MM.1S (cell line): ENCODE results near the gene CLSTN1.

ENCODE experiments used
- DNase-seq: peaks from one replicate; pipeline ENCODE4 v3.0.0-alpha.2; 2015
- H2AFZ ChIP-seq: fragments of 300-600 bp; sonication (generic); 2 replicates; pipeline ENCODE4 v1.6.0; 2016; ENCODE audit warnings: antibody characterized with exemption, low read length
- H3F3A ChIP-seq: fragments of 300-600 bp; sonication (generic); 2 replicates; pipeline ENCODE4 v1.6.1; 2016; ENCODE audit warnings: mild to moderate bottlenecking, antibody characterized with exemption, low read length, moderate library complexity, mixed read lengths; ENCODE audit not compliant: insufficient read depth
- H3K27ac ChIP-seq: fragments of 300-600 bp; sonication (generic); 2 replicates; pipeline ENCODE4 v1.5.1; 2016; ENCODE audit warnings: mild to moderate bottlenecking, low read length
- H3K27me3 ChIP-seq: fragments of 300-600 bp; sonication (generic); replicated peaks from 2 replicates; pipeline ENCODE4 v1.6.0; 2016; ENCODE audit warnings: low read length; ENCODE audit not compliant: insufficient read depth
- H3K36me3 ChIP-seq: fragments of 300-600 bp; sonication (generic); replicated peaks from 2 replicates; pipeline ENCODE4 v1.6.1; 2016; ENCODE audit warnings: mild to moderate bottlenecking, low read length, mixed read lengths; ENCODE audit not compliant: insufficient read depth
- H3K4me1 ChIP-seq: fragments of 300-600 bp; sonication (generic); 2 replicates; pipeline ENCODE4 v1.6.1; 2016; ENCODE audit warnings: low read length, mixed read lengths
- H3K4me2 ChIP-seq: fragments of 300-600 bp; sonication (generic); 2 replicates; pipeline ENCODE4 v1.6.0; 2016; ENCODE audit warnings: low read depth, low read length
- H3K4me3 ChIP-seq: fragments of 300-600 bp; sonication (generic); 2 replicates; pipeline ENCODE4 v1.5.1; 2016; ENCODE audit warnings: low read length, mixed read lengths
- H3K79me2 ChIP-seq: fragments of 300-600 bp; sonication (generic); 2 replicates; pipeline ENCODE4 v1.6.1; 2016; ENCODE audit warnings: mixed run types, low read length, mixed read lengths
- H3K9ac ChIP-seq: fragments of 300-600 bp; sonication (generic); 2 replicates; pipeline ENCODE4 v1.6.1; 2016; ENCODE audit warnings: low read length, mixed read lengths
- H3K9me2 ChIP-seq: fragments of 300-600 bp; sonication (generic); replicated peaks from 2 replicates; pipeline ENCODE4 v1.6.1; 2016; ENCODE audit warnings: mild to moderate bottlenecking, low read length, mixed read lengths; ENCODE audit not compliant: insufficient read depth
- H3K9me3 ChIP-seq: fragments of 300-600 bp; sonication (generic); replicated peaks from 2 replicates; pipeline ENCODE4 v1.6.1; 2016; ENCODE audit warnings: mild to moderate bottlenecking, low read length, mixed read lengths; ENCODE audit not compliant: insufficient read depth
- H4K20me1 ChIP-seq: fragments of 300-600 bp; sonication (generic); 2 replicates; pipeline ENCODE4 v1.6.1; 2016; ENCODE audit warnings: mild to moderate bottlenecking, low read length, moderate library complexity, mixed read lengths; ENCODE audit not compliant: insufficient read depth
- CTCF ChIP-seq: fragments of 300-600 bp; sonication (generic); IDR thresholded peaks from 2 replicates; pipeline ENCODE4 v1.5.1; 2016; ENCODE audit warnings: antibody characterized with exemption, low read length, mixed read lengths
- EZH2 ChIP-seq: fragments of 300-600 bp; sonication (generic); optimal IDR thresholded peaks from 2 replicates; pipeline ENCODE3; 2017; ENCODE audit warnings: low read depth, mild to moderate bottlenecking, antibody characterized with exemption, low read length, mixed read lengths
- EZH2phosphoT487 ChIP-seq: fragments of 300-600 bp; sonication (generic); IDR thresholded peaks from 2 replicates; pipeline ENCODE4 v1.6.1; 2018; ENCODE audit warnings: antibody characterized with exemption, low read length

The CLSTN1 gene

DNA sequence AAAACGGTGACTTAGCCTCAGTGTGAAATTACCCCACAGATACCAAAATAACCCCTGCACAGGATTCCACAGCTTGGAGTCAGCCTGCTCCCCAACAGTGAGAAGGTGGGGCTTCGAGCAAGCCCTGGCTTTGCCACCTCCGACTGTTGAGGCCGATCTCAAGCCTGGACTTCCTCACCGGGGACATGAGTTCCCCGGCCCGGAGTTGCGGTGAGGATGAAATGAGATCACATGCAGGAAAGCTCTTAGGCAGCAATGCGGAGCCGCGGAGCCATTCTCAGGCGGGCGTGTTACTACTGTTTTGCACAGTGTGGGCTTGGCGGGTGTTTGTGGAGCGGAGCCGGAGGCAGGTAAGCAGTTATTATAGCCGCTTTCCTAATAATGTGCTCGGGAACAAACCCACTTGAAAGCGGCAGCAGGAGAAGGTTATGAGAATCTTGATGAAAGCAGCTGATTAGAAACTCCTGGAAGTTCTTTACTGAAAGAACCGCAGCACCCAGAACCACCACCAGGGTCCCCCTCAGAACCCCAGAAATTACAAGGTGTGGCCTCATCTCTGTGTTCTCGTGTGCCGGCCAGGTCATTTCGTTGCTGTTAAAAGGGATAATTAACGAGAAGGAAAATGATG lies 3.9 kb upstream of the CLSTN1 start:
- Histone ChIP-seq H3K9me3 (no peaks in the 10 kb centered on the region), H3K27me3 (no peaks in the 10 kb centered on the region), H3K27ac (no peak overlapping the region), H3K36me3 (no peaks in the 10 kb centered on the region), H4K20me1 (no peaks in the 10 kb centered on the region), H3K4me2 (no peak overlapping the region), H3F3A (peaks cover 24% of the 10 kb centered on the region), H3K79me2 (peaks cover 6% of the 10 kb centered on the region), H3K4me3 (no peak overlapping the region), H3K4me1 (peaks cover 19% of the 10 kb centered on the region), H2AFZ (no peak overlapping the region), H3K9ac (no peak overlapping the region), H3K9me2 (no peaks in the 10 kb centered on the region)
- no peak for DNase-seq
- TF ChIP-seq EZH2phosphoT487 (no peak), EZH2 (no peak), CTCF (0 out of 2 replicates have a peak, but pooled peaks have one; percentile 14)

DNA sequence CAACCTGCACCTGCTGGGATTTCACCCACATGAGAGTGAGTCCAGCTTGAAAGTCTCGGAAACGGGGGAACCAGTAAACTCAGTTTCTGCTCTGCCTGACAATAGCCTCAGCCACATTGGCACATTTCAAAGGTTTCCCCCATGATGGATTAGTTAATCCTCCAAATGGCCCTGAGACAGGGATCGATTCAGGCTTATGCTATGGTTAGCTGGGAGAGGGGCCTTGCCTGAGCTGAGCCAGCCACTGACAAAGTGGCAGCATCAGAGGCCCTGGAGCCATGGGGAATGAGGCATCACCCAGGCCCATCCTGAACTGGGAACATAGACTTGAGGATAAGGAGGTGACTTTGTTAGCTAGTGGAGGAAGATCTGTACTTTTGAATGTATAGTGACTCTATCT lies 2.9 kb upstream of the CLSTN1 start:
- H3K27ac ChIP-seq = no peak overlapping the region
- H3K4me1 ChIP-seq = peaks cover 28% of the 10 kb centered on the region
- peaks cover 24% of the 10 kb centered on the region for H3F3A ChIP-seq
- no peak for TF ChIP-seq CTCF
- TF ChIP-seq EZH2phosphoT487 = no peak
- no peak for TF ChIP-seq EZH2
- no peak overlapping the region for H2AFZ ChIP-seq
- peaks cover 16% of the 10 kb centered on the region for H3K79me2 ChIP-seq
- no peaks in the 10 kb centered on the region for H3K36me3 ChIP-seq
- H3K9me2 ChIP-seq = no peaks in the 10 kb centered on the region
- H3K9ac ChIP-seq = no peak overlapping the region
- H3K27me3 ChIP-seq = no peaks in the 10 kb centered on the region
- H3K4me2 ChIP-seq = no peak overlapping the region
- no peaks in the 10 kb centered on the region for H3K9me3 ChIP-seq
- H4K20me1 ChIP-seq = no peaks in the 10 kb centered on the region
- DNase-seq = no peak
- no peak overlapping the region for H3K4me3 ChIP-seq

- Histone ChIP-seq H2AFZ (peak overlapping the region; percentile 92), H3K79me2 (peaks cover 21% of the 10 kb centered on the region), H3K4me1 (peaks cover 30% of the 10 kb centered on the region), H3K9me2 (no peaks in the 10 kb centered on the region), H4K20me1 (no peaks in the 10 kb centered on the region), H3F3A (peaks cover 24% of the 10 kb centered on the region), H3K4me3 (no peak overlapping the region), H3K4me2 (peak overlapping the region; percentile 68), H3K9ac (no peak overlapping the region), H3K27ac (0 out of 2 replicates have a peak overlapping the region, but pooled peaks have one; percentile 7), H3K9me3 (no peaks in the 10 kb centered on the region), H3K36me3 (no peaks in the 10 kb centered on the region), H3K27me3 (no peaks in the 10 kb centered on the region)
- no peak for TF ChIP-seq EZH2phosphoT487
- no peak for TF ChIP-seq EZH2
- no peak for TF ChIP-seq CTCF
- no peak for DNase-seq
Observed at GRCh38 chr1:9826087-9826486, 2.3 kb upstream of the CLSTN1 start.
